GM13977 (cell line): ENCODE data around the gene SCEL.

ENCODE experiments used
- DNase-seq: peaks from one replicate; pipeline ENCODE4 v3.0.0; 2012; ENCODE audit warnings: low spot score
- in situ Hi-C: fragments of 300-500 bp; cut with MboI; formaldehyde crosslinking; loops from one replicate; pipeline ENCODE4 v1.12.0; 2022; ENCODE audit warnings: low sequenced_read_pairs, low pct_unique_long_range_greater_than_20kb, mixed read lengths, inconsistent platforms; ENCODE audit not compliant: unreplicated experiment
- TF ChIP-seq, protein P1 (sequence below): IDR thresholded peaks from 2 replicates; pipeline ENCODE4 v1.5.1; 2012; ENCODE audit warnings: mild to moderate bottlenecking, control low read depth; ENCODE audit not compliant: insufficient read depth; ENCODE audit errors: extremely low read depth, missing control alignments

SCEL gene

DNA sequence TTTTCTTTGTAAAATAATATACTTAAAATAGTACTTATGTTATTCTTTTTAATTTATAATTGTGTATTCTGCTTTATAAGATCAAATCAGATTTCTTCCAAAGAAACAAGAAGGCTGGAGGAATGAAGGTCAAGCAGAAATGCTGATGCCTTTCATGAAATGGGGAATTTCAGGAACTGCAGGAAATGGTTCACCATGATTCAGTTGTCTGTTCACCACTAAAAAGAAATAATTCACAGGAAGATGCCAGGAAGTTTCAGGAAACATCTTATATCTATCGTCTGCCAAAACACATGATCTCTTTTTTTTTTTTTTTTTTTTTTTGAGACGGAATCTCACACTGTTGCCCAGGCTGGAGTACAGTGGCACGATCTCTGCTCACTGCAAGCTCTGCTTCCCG is 15.7 kb upstream of the SCEL start:
- no peak for DNase-seq
- in situ Hi-C loops = no loop called here
- TF ChIP-seq, protein P1, sequence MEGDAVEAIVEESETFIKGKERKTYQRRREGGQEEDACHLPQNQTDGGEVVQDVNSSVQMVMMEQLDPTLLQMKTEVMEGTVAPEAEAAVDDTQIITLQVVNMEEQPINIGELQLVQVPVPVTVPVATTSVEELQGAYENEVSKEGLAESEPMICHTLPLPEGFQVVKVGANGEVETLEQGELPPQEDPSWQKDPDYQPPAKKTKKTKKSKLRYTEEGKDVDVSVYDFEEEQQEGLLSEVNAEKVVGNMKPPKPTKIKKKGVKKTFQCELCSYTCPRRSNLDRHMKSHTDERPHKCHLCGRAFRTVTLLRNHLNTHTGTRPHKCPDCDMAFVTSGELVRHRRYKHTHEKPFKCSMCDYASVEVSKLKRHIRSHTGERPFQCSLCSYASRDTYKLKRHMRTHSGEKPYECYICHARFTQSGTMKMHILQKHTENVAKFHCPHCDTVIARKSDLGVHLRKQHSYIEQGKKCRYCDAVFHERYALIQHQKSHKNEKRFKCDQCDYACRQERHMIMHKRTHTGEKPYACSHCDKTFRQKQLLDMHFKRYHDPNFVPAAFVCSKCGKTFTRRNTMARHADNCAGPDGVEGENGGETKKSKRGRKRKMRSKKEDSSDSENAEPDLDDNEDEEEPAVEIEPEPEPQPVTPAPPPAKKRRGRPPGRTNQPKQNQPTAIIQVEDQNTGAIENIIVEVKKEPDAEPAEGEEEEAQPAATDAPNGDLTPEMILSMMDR = no peak

DNA sequence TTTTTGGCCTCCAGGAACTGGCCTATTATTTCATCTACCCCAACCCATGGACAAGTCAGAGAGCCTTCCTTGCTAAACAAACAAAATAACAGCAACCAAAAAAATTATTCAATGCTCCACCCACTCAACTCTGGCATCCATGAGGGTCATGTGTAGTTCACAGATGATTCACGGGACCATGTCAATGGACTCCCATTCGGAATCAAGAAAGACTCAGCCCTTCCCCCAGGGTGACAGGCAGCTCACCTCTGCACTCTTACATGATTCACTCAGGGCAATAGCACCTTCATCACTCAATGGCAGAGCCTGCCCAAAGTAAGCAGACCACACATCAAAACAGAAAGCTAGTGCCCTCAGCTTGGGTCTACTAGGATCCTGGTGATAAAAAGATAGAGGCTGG is 14.3 kb upstream of the SCEL start:
- no peak for DNase-seq
- TF ChIP-seq, protein P1 = no peak
- in situ Hi-C loops = no loop called here

DNA sequence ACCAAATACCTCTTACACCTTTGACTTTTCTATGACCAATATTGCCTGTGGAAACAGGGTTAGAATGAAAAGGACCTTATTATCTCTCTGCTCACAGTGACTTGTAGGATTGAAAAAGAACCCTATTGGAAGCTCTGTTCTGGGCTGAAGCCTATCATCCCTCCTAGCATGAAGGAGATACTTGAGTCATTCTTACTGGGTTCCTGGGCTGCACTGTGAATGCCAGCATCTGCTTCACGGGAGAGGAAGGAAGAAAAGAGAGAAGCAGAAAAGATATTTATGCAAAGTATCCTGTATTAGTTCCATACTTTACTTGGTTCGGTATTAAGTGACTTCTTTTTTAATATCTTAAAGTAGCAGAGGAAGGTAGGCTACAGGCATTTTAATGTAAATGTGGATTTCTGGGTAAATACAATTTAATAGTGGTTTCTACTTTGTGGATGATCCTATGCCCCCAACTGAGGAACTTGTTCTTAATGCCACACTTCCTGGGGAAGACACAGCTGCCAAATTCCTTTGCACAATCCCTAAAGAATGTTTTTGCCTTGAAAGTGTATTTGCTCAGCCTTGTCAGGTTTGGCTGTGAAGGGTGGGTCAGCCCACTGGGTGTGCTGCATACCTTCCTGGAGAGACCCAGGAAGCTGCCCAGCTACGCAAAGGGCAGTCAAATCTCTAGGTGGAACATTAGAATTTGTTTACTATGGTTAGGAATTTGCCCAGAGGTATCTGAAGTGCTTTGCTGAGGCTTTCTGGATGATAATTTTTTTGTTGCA is 13.7 kb upstream of the SCEL start:
- DNase-seq = no peak
- in situ Hi-C loops = no loop called here
- TF ChIP-seq, protein P1 = no peak

DNA sequence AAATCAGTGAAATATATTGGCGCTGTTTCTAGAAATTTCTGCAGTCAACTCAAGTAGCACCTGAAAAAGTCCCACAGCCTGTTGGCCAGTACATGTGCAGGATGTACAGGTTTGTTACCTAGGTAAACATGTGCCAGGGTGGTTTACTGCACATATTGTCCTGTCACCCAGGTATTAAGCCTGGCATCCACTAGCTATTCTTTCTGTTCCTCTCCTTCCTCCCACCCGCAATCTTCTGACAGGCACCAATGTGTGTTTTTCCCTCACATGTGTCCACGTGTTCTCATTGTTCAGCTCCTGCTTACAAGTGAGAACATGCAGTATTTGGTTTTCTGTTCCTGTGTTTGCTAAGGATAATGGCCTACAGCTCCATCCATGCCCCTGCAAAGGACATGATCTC is 13.1 kb upstream of the SCEL start:
- in situ Hi-C loops = no loop called here
- TF ChIP-seq, protein P1 = no peak

DNA sequence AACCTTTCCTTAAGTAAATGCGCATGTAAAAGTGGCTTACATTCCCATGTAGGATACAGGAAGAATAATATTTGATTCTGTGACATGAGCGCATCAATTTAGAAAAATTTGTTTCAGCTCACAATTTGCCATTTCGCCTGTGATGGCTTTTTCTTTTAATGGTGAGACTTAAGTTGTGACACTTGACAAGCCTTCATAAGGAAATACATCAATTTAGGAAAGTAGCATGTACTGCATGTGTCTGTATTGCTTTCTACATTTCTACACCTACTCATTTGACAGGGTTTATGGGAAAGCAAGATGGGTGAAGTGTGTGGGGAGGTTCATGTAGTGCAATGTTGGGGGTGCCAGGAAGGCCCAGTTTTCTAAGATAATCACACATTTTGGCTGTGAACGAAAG is 12.1 kb upstream of the SCEL start:
- DNase-seq = no peak
- TF ChIP-seq, protein P1 = no peak
- in situ Hi-C loops = no loop called here

More for the DNA sequence above, 13.1 kb upstream of the SCEL start:
- DNase-seq = no peak

DNA sequence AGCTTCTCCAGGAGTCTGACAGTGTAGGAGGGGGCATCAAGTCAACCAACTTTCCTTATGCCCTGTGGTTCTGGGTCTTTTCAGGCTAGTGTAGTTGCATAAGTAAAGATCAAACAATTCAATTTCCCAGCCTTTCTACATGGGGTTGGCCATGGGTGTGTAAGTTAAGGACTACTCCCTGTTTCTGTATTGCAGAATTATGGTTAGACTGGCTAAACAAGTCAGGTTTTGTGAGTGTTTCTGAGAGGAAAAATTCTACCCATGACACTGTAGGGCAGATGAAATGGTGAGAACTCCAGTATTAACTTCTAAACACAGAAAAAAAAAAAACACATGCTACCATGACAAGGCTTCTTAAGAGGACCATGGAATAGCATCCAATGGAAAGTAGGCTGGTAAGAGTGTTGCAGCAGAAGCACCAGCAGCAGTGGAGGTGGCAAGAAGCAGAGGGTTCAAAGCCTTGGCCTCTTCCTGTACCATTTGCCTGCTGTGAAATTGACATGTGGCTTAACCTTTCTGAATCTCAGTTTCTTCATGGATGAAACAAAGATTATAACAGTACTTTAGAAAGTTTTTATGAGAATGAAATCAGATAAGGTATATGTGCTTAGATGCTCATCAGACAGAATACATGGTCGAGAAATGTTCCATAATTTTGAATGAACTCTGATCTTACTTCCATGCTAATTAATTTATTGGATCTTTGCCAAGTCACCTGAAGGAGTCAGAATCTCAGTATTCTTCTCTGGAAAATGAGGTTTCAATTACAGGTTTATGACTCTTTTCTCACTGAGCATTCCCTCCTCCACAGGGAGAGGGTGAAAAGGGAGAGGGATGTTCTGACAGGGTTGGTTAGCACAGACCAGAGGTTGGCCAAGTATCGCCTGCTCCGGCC is 11.4 kb upstream of the SCEL start:
- in situ Hi-C loops = no loop called here
- no peak for DNase-seq
- TF ChIP-seq, protein P1 = no peak
